ENCODE measurements around the gene DCDC2.

- TF ChIP-seq CTCF (IDR thresholded peaks at IDR 0.05; ENCODE audit: low read depth, low read length, missing input control) (no peak), ATF3 (IDR thresholded peaks at IDR 0.05) (no peak), ZBTB33 (IDR thresholded peaks at IDR 0.05) (no peak), TAF1 (conservative IDR thresholded peaks at IDR 0.05) (no peak), SP1 (IDR thresholded peaks at IDR 0.05) (no peak), YY1 (IDR thresholded peaks at IDR 0.05) (no peak), REST (IDR thresholded peaks at IDR 0.05) (no peak), MAX (IDR thresholded peaks at IDR 0.05) (no peak), RAD21 (IDR thresholded peaks at IDR 0.05) (no peak), EGR1 (IDR thresholded peaks at IDR 0.05; ENCODE audit: low read depth in 2 of 2) (no peak), GABPA (IDR thresholded peaks at IDR 0.05 in 1 of 2, conservative IDR thresholded peaks at IDR 0.05 in 1 of 2) (no peak)
These were observed 5.4 kb downstream of the DCDC2 start for GRCh38 chr6:24352434-24352833.

Measured in liver (tissue), 3 donors.